ENCODE results near the gene TIMM44. TPM values are rescaled to one million over a fixed set of nuclear protein-coding genes. Genes with fewer than 3 reads are reported as not detected.

Gene TIMM44
- total RNA-seq, 1 donor from 2014 or later = 151 TPM

DNA sequence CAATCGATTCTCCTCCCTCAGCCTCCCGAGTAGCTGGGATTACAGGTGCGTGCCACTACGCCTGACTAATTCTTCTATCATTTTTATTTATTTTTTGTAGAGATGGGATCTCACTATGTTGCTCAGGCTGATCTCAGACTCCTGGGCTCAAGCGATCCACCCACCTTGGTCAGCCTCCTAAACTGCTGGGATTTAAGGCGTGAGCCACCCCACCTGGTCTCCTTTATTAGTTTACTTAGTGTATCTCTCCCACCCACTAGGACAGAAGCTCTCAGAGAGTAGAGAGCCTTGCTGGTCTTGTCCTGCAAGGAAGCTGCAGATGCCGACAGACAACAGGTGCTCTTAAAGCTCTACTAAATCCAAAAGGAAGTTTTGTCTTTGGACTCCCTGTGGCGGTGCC lies 57.6 kb downstream of the TIMM44 start:
- no peaks in the 10 kb centered on the region for H3K36me3 ChIP-seq
- H3K9me3 ChIP-seq = no peaks in the 10 kb centered on the region
- intact Hi-C loops (cut with DNase I) = no loop called here
- no peak overlapping the region for H3K4me3 ChIP-seq
- no peak for DNase-seq (ENCODE audit: low spot score in 2 of 2)
- no peaks in the 10 kb centered on the region for H3K4me1 ChIP-seq
- peaks cover 3% of the 10 kb centered on the region for H3K27me3 ChIP-seq
- TF ChIP-seq, protein P1, sequence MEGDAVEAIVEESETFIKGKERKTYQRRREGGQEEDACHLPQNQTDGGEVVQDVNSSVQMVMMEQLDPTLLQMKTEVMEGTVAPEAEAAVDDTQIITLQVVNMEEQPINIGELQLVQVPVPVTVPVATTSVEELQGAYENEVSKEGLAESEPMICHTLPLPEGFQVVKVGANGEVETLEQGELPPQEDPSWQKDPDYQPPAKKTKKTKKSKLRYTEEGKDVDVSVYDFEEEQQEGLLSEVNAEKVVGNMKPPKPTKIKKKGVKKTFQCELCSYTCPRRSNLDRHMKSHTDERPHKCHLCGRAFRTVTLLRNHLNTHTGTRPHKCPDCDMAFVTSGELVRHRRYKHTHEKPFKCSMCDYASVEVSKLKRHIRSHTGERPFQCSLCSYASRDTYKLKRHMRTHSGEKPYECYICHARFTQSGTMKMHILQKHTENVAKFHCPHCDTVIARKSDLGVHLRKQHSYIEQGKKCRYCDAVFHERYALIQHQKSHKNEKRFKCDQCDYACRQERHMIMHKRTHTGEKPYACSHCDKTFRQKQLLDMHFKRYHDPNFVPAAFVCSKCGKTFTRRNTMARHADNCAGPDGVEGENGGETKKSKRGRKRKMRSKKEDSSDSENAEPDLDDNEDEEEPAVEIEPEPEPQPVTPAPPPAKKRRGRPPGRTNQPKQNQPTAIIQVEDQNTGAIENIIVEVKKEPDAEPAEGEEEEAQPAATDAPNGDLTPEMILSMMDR (IDR thresholded peaks at IDR 0.05) = no peak
- H3K27ac ChIP-seq = no peak overlapping the region

DNA sequence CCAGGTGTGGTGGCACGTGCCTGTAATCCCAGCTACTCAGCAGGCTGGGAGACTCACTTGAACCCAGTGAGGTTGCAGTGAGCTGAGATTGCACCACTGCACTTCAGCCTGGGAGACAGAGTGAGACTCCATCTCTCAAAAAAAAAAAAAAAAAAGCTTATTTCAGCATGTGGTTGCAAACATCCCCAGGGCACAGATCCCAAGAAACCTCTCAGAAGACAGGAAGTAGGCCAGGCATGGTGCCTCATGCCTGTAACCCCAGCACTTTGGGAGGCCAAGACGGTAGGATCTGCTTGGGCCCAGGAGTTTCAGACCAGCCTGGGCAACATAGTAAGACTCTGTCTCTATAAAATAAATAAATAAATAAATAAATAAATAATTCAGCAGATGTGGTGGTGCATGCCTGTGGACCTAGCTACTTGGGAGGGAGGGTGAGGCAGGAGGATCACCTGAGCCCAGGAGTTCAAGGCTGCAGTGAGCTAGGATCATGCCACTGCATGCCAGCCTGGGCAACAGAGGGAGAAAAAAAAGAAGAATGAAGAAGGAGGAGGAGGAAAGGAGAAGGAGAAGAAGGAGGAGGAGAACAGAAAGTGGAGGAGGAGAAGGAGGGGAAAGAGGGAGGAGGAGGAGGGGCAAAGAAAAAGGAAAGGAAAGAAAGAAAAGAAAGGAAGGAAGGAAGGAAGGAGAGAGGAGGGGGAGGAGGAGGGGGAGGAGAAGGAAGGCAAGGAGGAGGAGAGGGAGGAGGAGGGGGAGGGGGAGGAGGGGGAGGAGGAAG lies 59.5 kb downstream of the TIMM44 start:
- TF ChIP-seq, protein P1 (IDR thresholded peaks at IDR 0.05) = no peak
- H3K4me3 ChIP-seq = no peak overlapping the region
- no peaks in the 10 kb centered on the region for H3K36me3 ChIP-seq
- no peak for DNase-seq (ENCODE audit: low spot score in 2 of 2)
- H3K9me3 ChIP-seq = no peaks in the 10 kb centered on the region
- intact Hi-C loops (cut with DNase I) = no loop called here
- no peak overlapping the region for H3K27ac ChIP-seq
- H3K27me3 ChIP-seq = peaks cover 3% of the 10 kb centered on the region
- H3K4me1 ChIP-seq = no peaks in the 10 kb centered on the region

DNA sequence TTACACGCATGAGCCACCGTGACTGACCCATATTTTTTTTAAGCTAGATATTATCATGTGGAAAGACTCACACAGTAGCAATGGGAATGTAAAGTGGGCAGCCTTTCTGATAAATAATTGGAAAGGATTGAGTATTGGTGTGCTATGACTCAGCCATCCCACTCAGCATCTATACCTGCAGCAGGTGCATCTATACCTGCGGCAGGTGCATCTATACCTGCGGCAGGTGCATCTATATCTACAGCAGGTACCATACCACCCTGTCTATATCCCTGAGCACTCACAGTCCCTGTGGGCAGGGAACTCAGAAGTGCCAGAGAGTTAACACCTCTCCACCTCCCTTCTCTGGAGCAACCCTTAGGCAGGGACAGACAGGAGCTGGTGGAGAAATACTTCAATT lies 60.4 kb downstream of the TIMM44 start:
- Histone ChIP-seq H3K4me1 (no peaks in the 10 kb centered on the region), H3K27ac (no peak overlapping the region), H3K9me3 (no peaks in the 10 kb centered on the region)

DNA sequence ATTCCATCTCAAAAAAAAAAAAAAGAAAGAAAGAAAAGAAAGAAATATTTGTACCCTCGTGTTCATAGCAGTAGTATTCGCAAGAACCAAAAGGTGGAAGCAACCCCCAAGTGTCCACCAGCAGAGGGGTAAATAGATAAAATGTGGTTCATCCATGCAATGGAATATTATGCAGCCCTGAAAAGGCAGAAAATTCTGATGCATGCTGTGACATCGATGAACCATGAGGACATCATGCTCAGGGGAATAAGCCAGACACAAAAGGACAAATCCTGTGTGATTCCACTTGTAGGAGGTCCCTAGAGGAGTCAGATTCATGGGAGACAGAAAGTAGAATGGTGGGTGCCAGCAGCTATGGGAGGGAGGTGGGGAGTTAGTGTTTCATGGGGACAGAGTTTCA lies 61.6 kb downstream of the TIMM44 start:
- H3K4me3 ChIP-seq = no peak overlapping the region
- H3K4me1 ChIP-seq = no peaks in the 10 kb centered on the region
- intact Hi-C loops (cut with DNase I) = no loop called here
- no peaks in the 10 kb centered on the region for H3K36me3 ChIP-seq
- no peak overlapping the region for H3K27ac ChIP-seq
- TF ChIP-seq, protein P1 (IDR thresholded peaks at IDR 0.05) = no peak
- no peaks in the 10 kb centered on the region for H3K9me3 ChIP-seq
- no peaks in the 10 kb centered on the region for H3K27me3 ChIP-seq
- no peak for DNase-seq (ENCODE audit: low spot score in 2 of 2)

More for the DNA sequence above, 60.4 kb downstream of the TIMM44 start:
- TF ChIP-seq, protein P1 (IDR thresholded peaks at IDR 0.05) = no peak
- H3K27me3 ChIP-seq = peaks cover under 1% of the 10 kb centered on the region
- intact Hi-C loops (cut with DNase I) = no loop called here
- H3K36me3 ChIP-seq = no peaks in the 10 kb centered on the region
- DNase-seq (ENCODE audit: low spot score in 2 of 2) = no peak
- H3K4me3 ChIP-seq = no peak overlapping the region

GRCh38 chr19:7879836-7880235 lies 63.6 kb downstream of the TIMM44 start:
- H3K27me3 ChIP-seq = peaks cover under 1% of the 10 kb centered on the region
- no peaks in the 10 kb centered on the region for H3K4me1 ChIP-seq
- no peaks in the 10 kb centered on the region for H3K36me3 ChIP-seq
- H3K9me3 ChIP-seq = no peaks in the 10 kb centered on the region
- no peak for DNase-seq (ENCODE audit: low spot score in 2 of 2)
- H3K4me3 ChIP-seq = no peak overlapping the region
- H3K27ac ChIP-seq = no peak overlapping the region
- TF ChIP-seq, protein P1 (IDR thresholded peaks at IDR 0.05) = no peak
- intact Hi-C loops (cut with DNase I) = no loop called here
